GM19193 (cell line): ENCODE data around the gene LYST.

Source experiments
- POLR2A ChIP-seq: IDR thresholded peaks from 4 replicates; pipeline ENCODE4 v1.6.1; 2011; ENCODE audit not compliant: insufficient read depth, insufficient read length; ENCODE audit errors: extremely low read depth

The LYST gene

DNA sequence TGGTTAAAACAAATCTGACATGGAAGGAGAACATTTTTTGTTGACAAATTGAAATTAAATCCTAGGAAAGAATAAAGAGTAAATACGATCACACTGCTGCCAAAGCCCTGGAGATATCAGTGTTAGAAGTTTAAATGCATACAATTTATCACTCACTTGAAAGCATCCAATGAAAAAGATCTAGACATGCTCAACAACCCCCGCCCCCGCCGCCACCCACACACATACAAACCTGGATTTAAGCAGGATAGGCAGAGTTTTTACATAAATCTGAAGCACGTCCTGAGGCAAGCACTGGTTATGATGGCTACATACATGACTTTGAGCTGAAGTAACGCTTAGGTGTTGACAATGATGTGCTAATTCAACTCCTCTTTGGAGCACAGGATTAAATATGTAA, 58.5 kb downstream of the LYST start:
- TF ChIP-seq POLR2A: no peak

DNA sequence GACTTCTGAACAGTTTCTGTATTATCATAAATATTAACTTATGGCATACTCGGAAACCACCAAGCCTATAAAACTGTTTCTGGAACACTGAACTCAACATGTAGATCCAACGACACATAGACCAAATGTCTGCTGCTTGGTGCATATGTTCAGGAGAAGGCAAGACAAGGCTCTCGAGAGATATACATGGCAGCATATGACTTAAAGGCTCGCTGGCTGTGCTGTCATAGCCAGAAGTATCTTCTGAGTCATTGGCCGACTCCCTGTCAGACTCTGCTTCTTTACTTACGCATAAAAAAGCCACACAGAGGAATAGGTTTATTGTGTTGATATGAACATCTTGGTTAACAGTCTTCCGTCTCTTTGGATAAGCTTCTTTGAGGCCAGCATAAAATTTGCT, 60.6 kb downstream of the LYST start:
- TF ChIP-seq POLR2A: no peak

DNA sequence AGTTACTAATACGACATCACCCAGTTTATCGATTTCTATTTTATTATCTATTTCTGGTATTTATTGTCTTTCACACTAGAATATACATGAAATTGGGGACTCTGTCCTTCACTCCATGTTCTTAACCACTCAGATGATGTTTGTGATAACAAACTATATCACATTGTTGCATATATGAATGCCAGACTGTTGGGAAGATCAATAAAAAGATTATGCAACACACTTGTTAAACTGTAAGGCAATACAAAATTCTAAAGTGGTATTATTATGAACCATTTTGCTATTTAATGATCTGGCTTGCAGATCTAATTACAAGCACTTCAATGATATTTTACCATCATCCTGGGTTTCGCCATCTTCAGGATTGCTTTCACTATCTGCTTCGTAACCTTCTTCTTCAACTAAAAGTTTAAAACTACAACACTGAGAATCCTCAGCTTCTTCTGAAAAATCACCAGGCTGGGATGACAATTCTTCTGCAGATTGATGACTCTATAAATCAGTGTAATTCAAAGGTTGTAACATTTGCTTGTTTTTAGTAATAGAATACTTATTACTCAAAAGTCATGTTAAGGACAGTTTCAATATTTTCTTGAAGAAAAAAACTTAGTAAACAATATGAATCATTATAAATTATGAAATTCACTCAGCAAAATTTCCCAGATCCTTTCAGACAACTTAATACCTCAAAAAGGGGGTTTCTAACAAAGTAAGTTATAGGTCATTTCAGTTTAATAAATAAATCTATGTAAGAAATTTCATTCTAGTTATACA, 63.9 kb downstream of the LYST start:
- TF ChIP-seq POLR2A: no peak

DNA sequence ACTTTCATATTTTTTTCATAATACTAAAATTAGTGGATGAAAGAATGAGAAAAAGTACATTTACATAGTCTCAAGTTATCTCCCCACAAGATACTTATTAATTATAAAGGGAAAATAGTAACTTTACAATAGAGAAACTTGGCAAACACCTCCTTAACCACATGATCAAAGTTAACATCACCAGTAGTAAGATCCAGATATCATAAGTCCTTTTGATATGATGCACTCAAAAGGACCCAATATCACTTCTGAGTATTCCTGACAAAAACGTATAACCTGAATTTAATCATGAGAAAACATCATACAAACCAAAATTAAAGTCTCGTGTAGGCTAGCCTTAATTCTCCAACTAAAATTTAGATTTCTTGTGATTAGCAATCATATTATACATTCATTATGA, 67.4 kb downstream of the LYST start:
- no peak for TF ChIP-seq POLR2A

DNA sequence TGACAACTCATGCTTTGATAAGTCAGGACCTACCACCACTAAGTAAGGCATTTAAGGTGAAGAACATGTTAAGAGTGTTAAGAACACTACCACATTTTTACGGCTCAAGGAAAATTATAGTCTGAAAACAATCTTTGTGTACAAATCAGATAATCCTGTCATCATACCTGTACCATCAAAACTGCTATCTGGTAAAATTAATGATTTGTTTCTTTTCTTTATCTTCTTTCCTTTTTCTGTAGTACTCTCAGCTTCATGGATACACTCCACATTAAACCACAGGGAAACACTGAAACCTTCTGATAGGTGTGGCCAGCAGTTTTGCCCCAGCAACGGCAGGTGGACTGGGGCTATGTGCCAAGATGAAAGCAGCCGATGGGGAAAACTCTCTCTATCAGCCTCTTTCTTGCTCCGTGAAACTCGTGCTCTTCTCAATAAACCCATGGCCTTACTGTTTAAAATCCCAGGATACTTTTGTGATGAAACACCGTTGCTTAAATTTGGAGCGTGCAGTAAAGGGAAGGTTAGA, 75.1 kb downstream of the LYST start:
- no peak for TF ChIP-seq POLR2A

DNA sequence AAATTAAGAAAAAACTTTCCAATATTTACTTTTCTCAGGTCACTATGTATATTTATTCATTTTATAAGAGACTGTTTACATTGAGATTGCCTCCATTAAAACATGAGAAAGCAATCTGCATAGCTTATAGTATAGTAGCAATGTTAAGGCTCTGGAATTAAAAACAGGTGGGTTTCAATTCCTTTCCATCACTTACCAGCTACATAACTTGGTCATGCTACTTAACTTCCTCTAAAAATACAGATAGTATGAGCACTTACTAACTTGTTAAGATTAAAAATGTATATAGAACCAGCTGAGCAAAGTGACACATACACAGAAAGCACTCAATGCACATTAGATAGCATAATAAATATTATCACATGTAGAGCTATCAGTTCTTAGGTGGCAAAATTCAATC, 76.6 kb downstream of the LYST start:
- no peak for TF ChIP-seq POLR2A

DNA sequence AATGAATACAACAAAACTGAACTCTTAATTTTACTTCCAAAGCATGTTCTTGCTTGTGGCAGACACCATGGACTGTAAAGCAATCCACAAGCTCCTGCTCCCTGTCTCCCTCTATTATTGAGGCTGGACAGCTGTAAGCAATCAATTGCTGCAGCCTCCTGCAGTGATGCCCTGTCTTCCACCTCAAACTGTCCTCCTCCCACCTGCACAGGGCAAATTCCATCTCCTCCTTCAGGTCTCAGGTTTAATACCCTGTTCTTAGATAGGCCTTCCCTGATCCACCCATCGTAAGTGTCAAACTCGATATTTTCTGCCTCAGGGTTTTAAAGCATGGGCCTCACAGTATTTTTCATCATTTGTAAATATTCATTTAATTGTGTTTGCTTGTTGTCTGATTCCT, 81.8 kb downstream of the LYST start:
- no peak for TF ChIP-seq POLR2A

DNA sequence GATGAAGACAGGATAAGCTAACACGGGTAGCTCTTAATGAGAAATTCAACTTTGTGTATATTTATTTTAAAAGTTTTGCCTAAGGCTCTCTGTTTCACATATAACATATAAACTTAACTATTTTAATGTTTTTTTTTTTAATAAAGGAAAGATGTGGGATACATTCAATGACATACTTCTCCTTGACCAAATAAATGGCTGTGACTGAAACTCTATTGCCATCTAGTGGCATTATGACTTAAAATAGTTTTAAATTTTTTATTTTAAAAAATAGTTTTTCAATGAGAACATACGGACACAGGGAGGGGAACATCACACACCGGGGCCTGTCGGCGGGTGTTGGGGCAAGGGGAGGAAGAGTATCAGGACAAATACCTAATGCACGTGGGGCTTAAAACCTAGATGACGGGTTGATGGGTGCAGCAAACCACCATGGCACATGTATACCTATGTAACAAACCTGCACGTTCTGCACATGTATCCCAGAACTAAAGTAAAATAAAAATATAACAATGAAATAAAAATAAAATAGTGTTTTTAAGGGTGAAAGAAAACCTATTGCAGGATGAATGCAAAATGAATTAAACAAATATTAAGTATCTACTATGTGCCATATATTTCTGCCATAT, 83.4 kb downstream of the LYST start:
- no peak for TF ChIP-seq POLR2A

DNA sequence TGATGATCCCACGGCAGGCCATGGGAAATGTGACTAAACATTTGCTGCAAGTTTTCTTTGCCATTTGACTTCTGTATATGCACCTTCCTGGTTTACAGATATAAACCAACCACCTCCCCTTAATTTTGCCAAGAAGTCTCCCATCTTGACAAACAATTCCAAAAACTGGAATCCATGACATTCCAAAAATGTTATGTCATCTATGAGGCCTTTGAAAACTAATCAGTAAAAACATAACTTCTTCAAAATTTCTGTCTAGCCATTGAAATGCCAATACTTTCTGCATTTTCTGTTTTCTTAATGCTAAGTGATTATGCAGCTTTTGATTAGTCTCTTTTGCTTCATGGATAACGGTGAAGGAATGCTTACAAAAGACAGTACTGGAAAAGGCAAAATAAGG, 84.1 kb downstream of the LYST start:
- no peak for TF ChIP-seq POLR2A

DNA sequence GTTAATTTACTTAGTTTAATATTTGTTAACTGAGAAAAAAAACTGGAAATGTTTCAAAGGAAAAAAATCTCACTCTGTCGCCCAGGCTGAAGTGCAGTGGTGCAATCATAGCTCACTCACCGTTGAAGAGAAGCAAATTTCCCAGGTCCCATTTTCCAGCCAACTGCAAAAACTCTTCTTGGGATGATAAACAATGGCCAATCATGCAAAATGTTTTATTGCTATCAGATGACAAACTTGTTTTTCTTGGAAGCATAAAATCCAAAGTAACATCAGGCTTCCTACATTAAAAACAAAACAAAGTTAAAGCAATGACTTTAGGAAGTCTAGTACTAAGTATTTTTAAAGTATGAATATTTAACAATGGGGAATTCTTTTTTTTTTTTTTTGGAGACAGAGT, 84.9 kb downstream of the LYST start:
- no peak for TF ChIP-seq POLR2A

DNA sequence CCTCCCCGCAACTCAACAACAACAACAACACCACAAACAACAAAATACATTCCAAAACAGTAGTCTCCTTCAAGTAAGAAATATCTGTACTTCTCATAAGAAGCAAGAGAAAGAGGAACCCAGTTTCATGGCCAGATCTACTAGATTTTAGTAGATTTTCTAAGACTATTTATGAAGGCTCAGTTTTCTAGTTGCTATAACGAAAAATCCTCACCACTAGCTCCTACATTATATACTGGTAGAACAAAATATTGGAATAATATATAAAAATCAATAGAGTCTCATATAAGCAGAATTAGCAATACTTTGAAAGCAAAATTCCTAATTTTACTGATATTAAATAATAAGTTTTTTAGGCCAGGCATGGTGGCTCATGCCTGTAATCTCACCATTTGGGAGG, 86.9 kb downstream of the LYST start:
- TF ChIP-seq POLR2A: no peak

DNA sequence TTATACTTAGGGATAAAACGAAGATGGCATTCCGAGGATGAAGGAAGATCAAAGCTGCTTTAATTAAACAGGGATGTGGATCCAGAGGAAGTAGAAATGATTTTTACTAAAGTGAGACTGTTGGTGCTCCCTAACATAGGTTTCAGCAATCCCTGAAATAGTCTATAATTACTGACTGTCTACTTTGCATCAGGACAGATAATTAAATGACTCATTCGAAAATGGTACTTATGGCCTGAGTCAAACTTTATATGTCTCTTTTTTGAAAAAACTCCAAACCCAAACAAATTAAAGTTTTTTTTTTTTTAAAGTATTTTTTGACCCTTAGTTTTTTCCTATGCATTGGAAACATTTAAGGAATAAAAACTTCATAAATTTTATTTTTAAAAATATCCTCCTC, 90.3 kb downstream of the LYST start:
- TF ChIP-seq POLR2A: no peak

DNA sequence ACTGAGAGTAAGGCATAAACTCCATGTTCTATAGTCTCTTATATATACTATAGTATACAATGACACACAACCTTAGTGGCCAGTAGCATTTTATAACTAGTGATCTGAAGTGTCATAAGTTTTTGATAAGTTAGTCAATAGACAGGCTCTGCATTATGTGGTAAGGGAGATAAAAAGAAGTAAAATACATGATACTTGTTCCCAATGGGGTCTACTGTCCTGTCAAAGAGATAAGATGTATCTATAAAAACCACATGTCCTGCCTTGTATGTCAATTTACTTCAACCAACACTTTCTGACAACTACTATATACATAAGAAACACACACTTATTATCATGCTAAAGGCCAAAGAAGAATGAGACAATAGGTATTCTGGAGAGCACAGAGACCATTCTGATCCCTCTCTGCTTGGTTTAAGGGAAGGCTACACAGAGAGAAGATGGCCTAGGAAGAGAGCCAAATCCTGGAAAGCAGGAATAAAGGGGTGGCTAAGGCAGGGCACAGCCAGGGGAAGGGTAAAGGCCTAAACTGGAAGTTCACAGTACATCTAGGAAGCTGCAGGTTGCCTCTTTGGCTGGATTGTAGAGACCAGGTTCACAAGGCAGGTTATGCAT, 91.4 kb downstream of the LYST start:
- no peak for TF ChIP-seq POLR2A

DNA sequence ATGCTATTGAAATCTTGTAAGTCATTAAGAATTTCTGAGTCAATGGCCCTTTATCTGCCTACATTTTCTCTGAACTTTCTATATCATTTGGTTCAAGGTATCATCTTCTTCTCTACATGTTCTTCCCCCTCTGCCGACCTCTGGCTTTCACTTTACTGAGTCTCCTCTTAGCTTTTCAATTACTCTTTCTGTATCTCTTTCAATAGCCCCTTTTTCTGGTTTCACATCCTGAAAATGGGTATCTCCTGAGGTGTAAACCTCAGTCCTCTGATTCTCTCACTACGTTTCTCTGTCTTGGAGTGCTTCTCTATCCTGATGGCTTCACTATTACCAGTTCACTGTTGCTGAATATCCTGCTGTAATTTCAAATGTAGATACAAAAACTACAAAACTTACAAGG, 98.9 kb downstream of the LYST start:
- TF ChIP-seq POLR2A: no peak

DNA sequence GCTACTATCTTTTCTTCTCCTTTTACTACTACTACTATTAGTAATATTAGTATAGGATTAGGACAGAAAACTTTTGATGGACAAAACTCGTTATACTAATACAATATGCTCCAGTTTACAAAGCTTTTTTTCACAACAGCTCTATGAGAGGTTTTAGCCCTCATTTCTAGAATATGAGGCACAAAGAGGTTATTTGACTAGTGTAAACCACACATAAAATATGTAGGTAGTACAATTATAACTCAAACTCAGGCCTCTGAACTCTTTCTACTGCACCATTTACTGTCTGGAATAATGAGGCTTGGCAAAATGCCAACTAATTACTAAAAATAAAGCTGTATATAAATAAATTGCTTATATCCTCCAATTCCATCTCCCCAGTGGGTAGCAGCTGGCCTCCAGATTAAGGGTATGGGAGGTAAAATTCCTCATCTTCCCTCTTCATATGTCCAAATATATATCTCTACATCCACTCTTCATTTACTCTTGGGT, 99.9 kb downstream of the LYST start:
- no peak for TF ChIP-seq POLR2A

DNA sequence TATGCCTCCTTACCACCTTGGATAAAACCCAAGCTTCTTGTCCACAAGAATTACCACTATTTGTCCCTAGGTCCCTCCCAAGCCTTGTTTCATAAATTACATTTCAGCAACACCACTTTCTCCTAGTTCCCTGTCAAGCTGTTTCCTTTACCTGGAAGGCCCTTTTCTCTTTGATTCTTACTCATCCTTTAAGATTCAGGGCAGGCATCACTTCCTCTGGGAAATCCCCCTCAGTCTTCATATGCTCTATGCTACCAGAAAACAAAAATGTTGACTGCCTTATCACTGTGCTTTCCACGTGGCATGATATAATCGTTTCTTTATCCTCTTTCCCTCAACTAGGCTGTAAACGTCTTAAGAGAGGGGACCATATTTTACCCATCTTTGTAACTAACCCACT, 102.7 kb downstream of the LYST start:
- TF ChIP-seq POLR2A: no peak
